ENCODE results near the gene NDUFAF2.

GRCh38 chr5:61168951-61169350, 223.9 kb downstream of the NDUFAF2 start:
- TF ChIP-seq CTCF (IDR thresholded peaks at IDR 0.05) (no peak), POLR2A (IDR thresholded peaks at IDR 0.05) (no peak)

All from esophagus squamous epithelium (tissue), 4 donors.